Measurements from ENCODE around the gene CHRDL2.

The CHRDL2 gene

DNA sequence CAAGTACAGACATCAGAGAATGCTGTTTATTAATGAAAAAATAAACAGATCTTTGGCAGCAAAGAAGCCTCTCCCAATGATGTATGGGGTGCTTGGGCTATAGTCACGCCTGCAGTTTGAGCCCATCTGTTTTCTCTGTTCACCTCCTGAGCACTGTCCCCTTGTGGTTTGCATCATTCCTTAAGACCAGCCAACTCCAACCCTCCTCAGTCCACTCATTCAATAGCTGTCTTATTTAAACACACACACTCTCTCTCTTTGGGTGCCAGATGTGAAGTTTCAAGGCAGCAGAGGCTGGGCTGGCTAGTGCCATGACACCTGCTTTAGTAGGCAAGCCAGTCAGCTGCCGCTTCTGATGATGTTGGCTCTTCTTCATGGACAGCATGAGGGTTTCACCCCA lies 80.7 kb downstream of the CHRDL2 start:
- Histone ChIP-seq H3K4me3 (ENCODE audit: low read length) (no peak overlapping the region), H3K9ac (ENCODE audit: low read depth, low read length) (no peak overlapping the region), H3K36me3 (ENCODE audit: insufficient read depth, low read length) (peaks cover 11% of the 10 kb centered on the region), H3K27me3 (ENCODE audit: insufficient read depth, low read length) (no peaks in the 10 kb centered on the region), H3K9me3 (ENCODE audit: insufficient read depth, low read depth, low read length) (no peaks in the 10 kb centered on the region), H3K27ac (ENCODE audit: low read depth, low read length) (no peak overlapping the region), H3K4me1 (ENCODE audit: insufficient read depth, low read length) (peaks cover 6% of the 10 kb centered on the region)
- 95% methylated on average over 2 of the region's 2 CpGs for WGBS

DNA sequence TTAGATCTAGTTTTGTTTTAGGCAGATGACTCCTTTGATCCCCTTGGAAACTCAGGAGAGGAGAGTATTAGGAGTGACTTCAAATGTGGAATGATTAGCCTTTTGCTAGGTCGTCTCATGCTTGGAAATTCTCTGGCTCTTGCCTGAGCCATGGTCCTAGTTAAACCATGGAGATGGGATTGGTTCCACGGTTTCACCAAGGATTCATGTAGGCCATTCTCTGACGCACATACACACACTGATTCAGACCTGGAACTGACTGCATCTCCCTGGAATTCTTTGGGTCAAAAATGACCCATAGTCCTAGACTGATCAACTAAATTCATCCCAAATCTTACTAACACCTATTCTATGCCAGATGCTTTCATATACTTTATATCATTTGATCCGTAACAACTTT lies 82.3 kb downstream of the CHRDL2 start:
- Histone ChIP-seq H3K27me3 (ENCODE audit: insufficient read depth, low read length) (no peaks in the 10 kb centered on the region), H3K36me3 (ENCODE audit: insufficient read depth, low read length) (peaks cover 20% of the 10 kb centered on the region)
- 90% methylated on average over 4 of the region's 4 CpGs for WGBS

DNA sequence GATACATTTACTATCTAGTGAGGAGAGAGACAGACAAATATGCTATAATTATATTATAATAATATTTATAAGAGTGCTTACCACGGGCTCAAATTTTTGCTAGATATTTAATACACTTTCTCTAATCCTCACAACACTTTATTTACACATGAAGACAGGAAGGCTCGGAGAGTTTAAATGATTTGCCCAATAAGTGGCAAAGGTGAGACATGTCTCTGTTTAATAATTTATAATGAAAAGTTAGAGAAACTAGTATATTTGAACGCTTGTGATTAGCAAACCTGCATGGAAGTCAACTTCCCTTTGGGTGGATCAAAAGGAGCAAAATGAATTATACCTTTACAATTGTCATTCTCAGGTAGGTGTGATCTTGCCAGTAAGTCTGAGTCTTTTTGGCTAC lies 83.4 kb downstream of the CHRDL2 start:
- H3K27ac ChIP-seq (ENCODE audit: low read depth, low read length): no peak overlapping the region
- no peaks in the 10 kb centered on the region for H3K9me3 ChIP-seq (ENCODE audit: insufficient read depth, low read depth, low read length)
- peaks cover 21% of the 10 kb centered on the region for H3K36me3 ChIP-seq (ENCODE audit: insufficient read depth, low read length)
- no peak overlapping the region for H3K4me3 ChIP-seq (ENCODE audit: low read length)
- peaks cover 6% of the 10 kb centered on the region for H3K4me1 ChIP-seq (ENCODE audit: insufficient read depth, low read length)
- WGBS: 91% methylated on average over 2 of the region's 3 CpGs
- H3K9ac ChIP-seq (ENCODE audit: low read depth, low read length): no peak overlapping the region
- no peaks in the 10 kb centered on the region for H3K27me3 ChIP-seq (ENCODE audit: insufficient read depth, low read length)

More for the DNA sequence above, 82.3 kb downstream of the CHRDL2 start:
- H3K4me1 ChIP-seq (ENCODE audit: insufficient read depth, low read length): peaks cover 6% of the 10 kb centered on the region
- no peak overlapping the region for H3K9ac ChIP-seq (ENCODE audit: low read depth, low read length)
- no peak overlapping the region for H3K4me3 ChIP-seq (ENCODE audit: low read length)
- H3K9me3 ChIP-seq (ENCODE audit: insufficient read depth, low read depth, low read length): no peaks in the 10 kb centered on the region
- H3K27ac ChIP-seq (ENCODE audit: low read depth, low read length): no peak overlapping the region

DNA sequence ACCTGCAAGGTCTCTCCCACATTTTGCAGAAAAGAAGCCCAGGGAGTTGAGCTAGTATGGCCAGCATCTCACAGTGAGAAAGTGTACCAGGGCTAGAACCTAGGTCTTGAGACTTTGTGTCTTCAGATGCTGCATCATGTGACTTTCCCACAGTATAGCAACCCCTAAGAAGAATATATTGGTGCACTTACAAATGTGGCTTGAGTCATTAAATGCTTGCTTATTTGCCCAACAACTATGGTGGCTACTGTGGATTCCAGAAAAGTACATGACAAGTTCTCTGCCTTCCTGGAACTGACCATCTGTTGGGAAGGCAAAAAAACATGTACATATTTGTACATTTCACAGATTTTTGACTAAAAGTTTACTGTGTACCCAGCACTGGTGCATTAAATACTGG lies 83.8 kb downstream of the CHRDL2 start:
- Histone ChIP-seq H3K36me3 (ENCODE audit: insufficient read depth, low read length) (peaks cover 21% of the 10 kb centered on the region), H3K4me1 (ENCODE audit: insufficient read depth, low read length) (peaks cover 6% of the 10 kb centered on the region), H3K9me3 (ENCODE audit: insufficient read depth, low read depth, low read length) (no peaks in the 10 kb centered on the region), H3K9ac (ENCODE audit: low read depth, low read length) (no peak overlapping the region), H3K27ac (ENCODE audit: low read depth, low read length) (no peak overlapping the region), H3K4me3 (ENCODE audit: low read length) (no peak overlapping the region), H3K27me3 (ENCODE audit: insufficient read depth, low read length) (no peaks in the 10 kb centered on the region)

DNA sequence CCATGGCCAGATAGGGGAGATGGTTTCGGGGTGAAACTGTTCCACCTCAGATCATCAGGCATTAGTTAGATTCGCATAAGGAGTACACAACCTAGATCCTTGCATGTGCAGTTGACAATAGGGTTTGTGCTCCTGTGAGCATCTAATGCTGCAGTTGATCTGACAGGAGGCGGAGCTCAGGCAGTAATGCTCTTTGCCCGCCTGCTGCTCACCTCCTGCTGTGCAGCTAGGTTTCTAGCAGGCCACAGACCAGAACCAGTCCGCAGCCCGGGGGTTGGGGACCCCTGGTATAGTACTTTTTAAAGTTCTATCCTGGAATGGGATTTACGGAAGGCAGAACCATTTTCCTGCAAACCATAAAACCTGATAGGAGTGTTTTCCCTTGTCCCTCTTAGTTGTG lies 84.3 kb downstream of the CHRDL2 start:
- Histone ChIP-seq H3K9me3 (ENCODE audit: insufficient read depth, low read depth, low read length) (no peaks in the 10 kb centered on the region), H3K36me3 (ENCODE audit: insufficient read depth, low read length) (peaks cover 24% of the 10 kb centered on the region), H3K27me3 (ENCODE audit: insufficient read depth, low read length) (no peaks in the 10 kb centered on the region), H3K4me3 (ENCODE audit: low read length) (no peak overlapping the region), H3K27ac (ENCODE audit: low read depth, low read length) (no peak overlapping the region), H3K4me1 (ENCODE audit: insufficient read depth, low read length) (peaks cover 6% of the 10 kb centered on the region), H3K9ac (ENCODE audit: low read depth, low read length) (no peak overlapping the region)
- 72% methylated on average over 7 of the region's 7 CpGs for WGBS

Measured in HUES64 (cell line).